Tibial nerve (tissue), 4 donors: ENCODE measurements around the gene PEDS1. TPM values are rescaled to one million over a fixed set of nuclear protein-coding genes. Genes with fewer than 3 reads are reported as not detected.
"Not testable (repeated sequence)": the region's sequence is repeated elsewhere in the genome, so short reads cannot be mapped to it uniquely, and the experiment has no call there.

Source experiments
- DNase-seq, 2 donors: peaks; one replicate each; pipeline ENCODE4 v3.0.0-alpha.2; 2019; ENCODE audit warnings: low spot score in 2 of 2
- H3K27ac ChIP-seq, 4 donors: fragments of 200-600 bp; sonication (generic) in 3 of 4; one replicate each; pipeline ENCODE4 v1.5.1; 2017 to 2019; ENCODE audit warnings: mild to moderate bottlenecking in 1 of 4
- H3K27me3 ChIP-seq, 2 donors: fragments of 200-600 bp; sonication (generic) in 1 of 2; one replicate each; pipeline versions ENCODE4 v1.5.1 to v1.6.0; 2017 to 2019
- H3K36me3 ChIP-seq, 3 donors: fragments of 200-600 bp; sonication (generic); one replicate each; pipeline ENCODE4 v1.5.1; 2018 to 2019
- H3K4me1 ChIP-seq, 4 donors: fragments of 200-600 bp; sonication (generic) in 3 of 4; one replicate each; pipeline ENCODE4 v1.5.1; 2017 to 2019
- H3K4me3 ChIP-seq, 4 donors: fragments of 200-600 bp; sonication (generic) in 3 of 4; one replicate each; pipeline ENCODE4 v1.5.1; 2017 to 2019; ENCODE audit warnings: mild to moderate bottlenecking in 1 of 4, moderate library complexity in 1 of 4
- H3K9me3 ChIP-seq, 4 donors: fragments of 200-600 bp; sonication (generic) in 3 of 4; one replicate each; pipeline ENCODE4 v1.5.1; 2017 to 2019
- CTCF ChIP-seq, 5 experiments: fragments of 200-600 bp in 3 of 5; fragments of 450-650 bp in 2 of 5; sonication (generic) in 3 of 5; IDR thresholded peaks; one replicate each; pipeline ENCODE4 v1.5.1; 2016 to 2019; ENCODE audit warnings: antibody characterized with exemption in 5 of 5, mild to moderate bottlenecking in 3 of 5, moderate library complexity in 2 of 5
- EP300 ChIP-seq, 2 donors: sonication (generic); formaldehyde crosslinking; IDR thresholded peaks; one replicate each; pipeline ENCODE4 v1.6.1; 2017; ENCODE audit warnings: antibody characterized with exemption in 2 of 2, mild to moderate bottlenecking in 1 of 2
- POLR2A ChIP-seq, 2 donors: fragments of 450-650 bp; IDR thresholded peaks; one replicate each; pipeline ENCODE4 v1.6.1; 2017; ENCODE audit warnings: antibody characterized with exemption in 2 of 2, mild to moderate bottlenecking in 2 of 2, moderate library complexity in 2 of 2
- WGBS, 2 donors: methylation state at CpG; one replicate each; pipeline ENCODE4 v1.1.5; 2018; 5-methylcytosine and 5-hydroxymethylcytosine counted together
- total RNA-seq, 4 donors: library from RNA; depleted of rRNA; stranded (reverse); fragments of >200 nt; gene quantifications; one replicate each; pipeline ENCODE4 v1.1.0, GENCODE V29; 2016

Gene PEDS1
- total RNA-seq, 4 donors from 2014 or later = 26.4 to 36.7 (median 35.5) TPM

GRCh38 chr20:50138120-50138478 lies 15.4 kb downstream of the PEDS1 start:
- no peak overlapping the region for H3K4me3 ChIP-seq
- peaks cover 0 to 42% (median 5%) of the 10 kb centered on the region in 3 donors for H3K36me3 ChIP-seq
- no peaks in the 10 kb centered on the region for H3K9me3 ChIP-seq
- WGBS, 2 donors = 56 to 64% methylated on average over 5 of the region's 5 CpGs
- peaks cover 3 to 66% (median 23%) of the 10 kb centered on the region in 4 donors for H3K4me1 ChIP-seq
- no peak for DNase-seq
- TF ChIP-seq CTCF (IDR thresholded peaks at IDR 0.05) (no peak), POLR2A (IDR thresholded peaks at IDR 0.05) (no peak), EP300 (IDR thresholded peaks at IDR 0.05) (no peak)
- H3K27ac ChIP-seq = peak overlapping the region; percentile 21 to 90 (median 77)
- H3K27me3 ChIP-seq = no peaks in the 10 kb centered on the region

- Histone ChIP-seq H3K27ac (peak overlapping the region; percentile 22 to 90 (median 77)), H3K4me1 (peaks cover 3 to 66% (median 23%) of the 10 kb centered on the region in 4 donors), H3K36me3 (peaks cover 0 to 42% (median 5%) of the 10 kb centered on the region in 3 donors)
- peak in 1 of 2 donors; percentile 76 for TF ChIP-seq EP300 (IDR thresholded peaks at IDR 0.05)
- not testable (repeated sequence) for H3K9me3 ChIP-seq, H3K27me3 ChIP-seq, H3K4me3 ChIP-seq
- peak in 1 of 2 donors; percentile 78 for DNase-seq
- WGBS, 2 donors = 73 to 74% methylated on average over 13 of the region's 13 CpGs
Measured at GRCh38 chr20:50137702-50138101, 15.8 kb downstream of the PEDS1 start.

GRCh38 chr20:50136822-50137599 lies 16.5 kb downstream of the PEDS1 start:
- Histone ChIP-seq H3K4me1 (peaks cover 3 to 61% (median 23%) of the 10 kb centered on the region in 4 donors), H3K4me3 (no peak overlapping the region), H3K27me3 (no peaks in the 10 kb centered on the region), H3K9me3 (no peaks in the 10 kb centered on the region), H3K36me3 (peaks cover 0 to 38% (median 3%) of the 10 kb centered on the region in 3 donors), H3K27ac (peak overlapping the region; percentile 22 to 90 (median 70))
- DNase-seq = no peak
- WGBS, 2 donors = 89% methylated on average over 11 to 15 of the region's 15 CpGs
- no peak for TF ChIP-seq CTCF (IDR thresholded peaks at IDR 0.05)
- TF ChIP-seq EP300 (IDR thresholded peaks at IDR 0.05) = no peak
- TF ChIP-seq POLR2A (IDR thresholded peaks at IDR 0.05) = no peak

GRCh38 chr20:50135157-50135556 lies 18.4 kb downstream of the PEDS1 start:
- H3K4me3 ChIP-seq, H3K9me3 ChIP-seq, H3K27me3 ChIP-seq, H3K27ac ChIP-seq, DNase-seq: not testable (repeated sequence)
- peaks cover 3 to 48% (median 19%) of the 10 kb centered on the region in 4 donors for H3K4me1 ChIP-seq
- H3K36me3 ChIP-seq = peaks cover 0 to 35% (median 0%) of the 10 kb centered on the region in 3 donors
- 89 to 93% methylated on average over 7 of the region's 7 CpGs for WGBS, 2 donors

GRCh38 chr20:50133474-50134217 lies 19.9 kb downstream of the PEDS1 start:
- Histone ChIP-seq H3K4me3 (no peak overlapping the region), H3K36me3 (peaks cover 0 to 49% (median 0%) of the 10 kb centered on the region in 3 donors), H3K27me3 (no peaks in the 10 kb centered on the region), H3K27ac (peak overlapping the region in 1 of 4 donors; percentile 16), H3K4me1 (peaks cover 3 to 33% (median 10%) of the 10 kb centered on the region in 4 donors), H3K9me3 (no peaks in the 10 kb centered on the region)
- DNase-seq = no peak
- TF ChIP-seq EP300 (IDR thresholded peaks at IDR 0.05) = no peak
- TF ChIP-seq CTCF (IDR thresholded peaks at IDR 0.05) = no peak
- no peak for TF ChIP-seq POLR2A (IDR thresholded peaks at IDR 0.05)
- 65 to 66% methylated on average over 9 of the region's 9 CpGs for WGBS, 2 donors

- no peaks in the 10 kb centered on the region for H3K9me3 ChIP-seq
- peaks cover 0 to 55% (median 4%) of the 10 kb centered on the region in 3 donors for H3K36me3 ChIP-seq
- WGBS, 2 donors = 85 to 100% methylated on average over 3 to 6 of the region's 6 CpGs
- TF ChIP-seq CTCF (IDR thresholded peaks at IDR 0.05) (no peak), POLR2A (IDR thresholded peaks at IDR 0.05) (no peak), EP300 (IDR thresholded peaks at IDR 0.05) (no peak)
- no peak for DNase-seq
- no peak overlapping the region for H3K4me3 ChIP-seq
- peak overlapping the region in 1 of 4 donors; percentile 16 for H3K27ac ChIP-seq
- H3K27me3 ChIP-seq = no peaks in the 10 kb centered on the region
- peaks cover 0 to 27% (median 5%) of the 10 kb centered on the region in 4 donors for H3K4me1 ChIP-seq
Measured at GRCh38 chr20:50133041-50133440, 20.5 kb downstream of the PEDS1 start.
